Glomerular visceral epithelial cell (primary cell): ENCODE data around the gene KLF3.
A peak's percentile ranks its signal among the peaks of the same experiment; 100 is the strongest.

ENCODE experiments used
- DNase-seq: peaks from one replicate; pipeline ENCODE4 v3.0.0-alpha.2; 2016; ENCODE audit errors: extremely low spot score

Gene KLF3

GRCh38 chr4:38654273-38654672 is 9.7 kb upstream of the KLF3 start:
- no peak for DNase-seq

- DNase-seq: no peak
These were observed 7.9 kb upstream of the KLF3 start for GRCh38 chr4:38656111-38656510.

- DNase-seq: no peak
These were observed 4.7 kb upstream of the KLF3 start for GRCh38 chr4:38659346-38659745.

GRCh38 chr4:38660838-38661237 is 3.2 kb upstream of the KLF3 start:
- DNase-seq: no peak

- no peak for DNase-seq
These were observed 2.6 kb upstream of the KLF3 start for GRCh38 chr4:38661371-38661770.

GRCh38 chr4:38662522-38663089 is 1.4 kb upstream of the KLF3 start:
- DNase-seq: no peak

- no peak for DNase-seq
These were observed 754 bp upstream of the KLF3 start for GRCh38 chr4:38663090-38663800.

GRCh38 chr4:38664706-38665401 is 855 bp downstream of the KLF3 start:
- DNase-seq: peak; percentile 71

GRCh38 chr4:38665551-38666411 is 1.8 kb downstream of the KLF3 start:
- DNase-seq: no peak

GRCh38 chr4:38666766-38667084 is 2.7 kb downstream of the KLF3 start:
- no peak for DNase-seq

GRCh38 chr4:38667085-38667893 is 3.3 kb downstream of the KLF3 start:
- peak; percentile 95 for DNase-seq

- DNase-seq: no peak
These were observed 4.4 kb downstream of the KLF3 start for GRCh38 chr4:38668203-38668971.

GRCh38 chr4:38669208-38669607 is 5.2 kb downstream of the KLF3 start:
- no peak for DNase-seq

GRCh38 chr4:38670109-38670901 is 6.3 kb downstream of the KLF3 start:
- DNase-seq: no peak

GRCh38 chr4:38670939-38671591 is 7.1 kb downstream of the KLF3 start:
- no peak for DNase-seq

- no peak for DNase-seq
These were observed 7.6 kb downstream of the KLF3 start for GRCh38 chr4:38671592-38671940.

GRCh38 chr4:38672074-38672396 is 8.0 kb downstream of the KLF3 start:
- DNase-seq: no peak

GRCh38 chr4:38672397-38673129 is 8.6 kb downstream of the KLF3 start:
- no peak for DNase-seq
